Adrenal gland (tissue), 5 donors: Measurements from ENCODE around the gene IFNL3.

Source experiments
- POLR2A ChIP-seq, 2 donors: fragments of 450-650 bp; IDR thresholded peaks; one replicate each; pipeline ENCODE4 v1.6.1; 2017; ENCODE audit warnings: antibody characterized with exemption in 2 of 2, mild to moderate bottlenecking in 2 of 2, moderate library complexity in 1 of 2
- TF ChIP-seq, protein P1 (sequence below), 6 experiments: fragments of 450-650 bp in 4 of 6; fragments of 200-600 bp in 2 of 6; sonication (generic) in 1 of 6; IDR thresholded peaks; 1 replicate in 5 of 6; 2 replicates in 1 of 6; pipeline versions ENCODE4 v1.5.1 to v1.8.0; 2016 to 2021; ENCODE audit warnings: antibody characterized with exemption in 6 of 6, mild to moderate bottlenecking in 2 of 6, moderate library complexity in 1 of 6
- donor health status: DM: no; HTN: no; CAD: no.

DNA sequence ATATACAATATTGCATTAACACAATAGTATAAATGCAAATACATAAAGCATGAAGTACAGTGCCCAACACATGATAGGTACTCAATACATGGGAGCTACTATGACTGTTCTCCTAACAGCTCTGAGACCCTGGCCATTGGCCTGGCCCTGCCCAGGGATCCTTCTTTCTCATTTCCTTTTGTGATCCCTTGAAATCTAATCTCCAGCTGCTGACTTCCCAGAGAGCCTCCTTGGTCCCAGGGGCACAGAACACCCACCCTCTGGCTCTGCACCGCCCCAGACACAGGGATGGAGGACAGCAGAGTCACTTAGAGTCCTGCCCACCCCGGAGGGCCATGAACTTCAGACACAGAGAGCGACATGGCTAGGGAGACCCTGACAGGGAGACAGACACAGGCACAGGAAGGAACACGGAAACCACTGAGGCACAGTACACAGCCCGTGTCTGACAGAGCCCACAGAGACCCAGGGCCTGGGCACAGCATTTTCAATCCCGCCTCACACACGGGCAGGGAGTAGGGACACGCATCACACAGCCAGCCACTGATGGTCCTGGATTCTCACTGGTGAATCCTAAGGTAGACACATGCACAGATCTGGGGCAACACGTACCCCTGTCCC, 36.5 kb downstream of the IFNL3 start:
- TF ChIP-seq, protein P1, sequence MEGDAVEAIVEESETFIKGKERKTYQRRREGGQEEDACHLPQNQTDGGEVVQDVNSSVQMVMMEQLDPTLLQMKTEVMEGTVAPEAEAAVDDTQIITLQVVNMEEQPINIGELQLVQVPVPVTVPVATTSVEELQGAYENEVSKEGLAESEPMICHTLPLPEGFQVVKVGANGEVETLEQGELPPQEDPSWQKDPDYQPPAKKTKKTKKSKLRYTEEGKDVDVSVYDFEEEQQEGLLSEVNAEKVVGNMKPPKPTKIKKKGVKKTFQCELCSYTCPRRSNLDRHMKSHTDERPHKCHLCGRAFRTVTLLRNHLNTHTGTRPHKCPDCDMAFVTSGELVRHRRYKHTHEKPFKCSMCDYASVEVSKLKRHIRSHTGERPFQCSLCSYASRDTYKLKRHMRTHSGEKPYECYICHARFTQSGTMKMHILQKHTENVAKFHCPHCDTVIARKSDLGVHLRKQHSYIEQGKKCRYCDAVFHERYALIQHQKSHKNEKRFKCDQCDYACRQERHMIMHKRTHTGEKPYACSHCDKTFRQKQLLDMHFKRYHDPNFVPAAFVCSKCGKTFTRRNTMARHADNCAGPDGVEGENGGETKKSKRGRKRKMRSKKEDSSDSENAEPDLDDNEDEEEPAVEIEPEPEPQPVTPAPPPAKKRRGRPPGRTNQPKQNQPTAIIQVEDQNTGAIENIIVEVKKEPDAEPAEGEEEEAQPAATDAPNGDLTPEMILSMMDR (IDR thresholded peaks at IDR 0.05): no peak
- no peak for TF ChIP-seq POLR2A (IDR thresholded peaks at IDR 0.05)
